ENCODE measurements around the gene TASOR. TPM values are rescaled to one million over a fixed set of nuclear protein-coding genes. Genes with fewer than 3 reads are reported as not detected.

TASOR gene
- total and polyA plus RNA-seq, 9 of the 15 experiments (the other 6 are each of a cell fraction or from before 2014, with no cell fraction given), result 16.4 to 68.7 (median 33.7) TPM

DNA sequence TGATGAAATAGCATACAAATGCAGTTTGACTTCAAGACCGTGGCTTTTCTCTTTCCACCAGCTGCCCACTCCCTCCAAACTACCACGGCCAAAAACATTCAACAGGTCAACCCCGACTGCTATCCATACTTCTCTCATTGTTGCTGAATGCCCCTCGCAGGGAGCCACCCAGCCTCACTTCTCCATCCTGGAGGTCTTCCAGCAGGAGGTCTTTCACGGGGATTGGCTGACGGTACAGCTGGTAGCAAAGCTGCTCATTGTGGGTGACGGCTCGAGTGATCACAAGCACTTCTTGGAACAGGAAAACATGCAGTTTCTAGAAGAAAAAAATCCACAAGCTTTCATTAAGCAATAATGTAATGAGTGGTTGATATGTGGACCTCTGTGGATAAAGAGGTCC lies 49.0 kb upstream of the TASOR start:
- Histone ChIP-seq H3K9me3 (replicated peaks; ENCODE audit: control insufficient read depth, insufficient read depth, low read depth, low read length) (no peaks in the 10 kb centered on the region), H3K9me1 (ENCODE audit: control insufficient read depth, insufficient read depth, low read length) (no peaks in the 10 kb centered on the region), H3K4me3 (no peak overlapping the region), H3K36me3 (ENCODE audit: control insufficient read depth, insufficient read depth, low read length) (no peaks in the 10 kb centered on the region), H3K4me1 (replicated peaks in 1 of 2; ENCODE audit: control insufficient read depth in 2 of 2, insufficient read depth in 2 of 2, low read length in 2 of 2) (no peaks in the 10 kb centered on the region), H3K9ac (ENCODE audit: insufficient read depth in 1 of 2, low read depth in 2 of 2, low read length in 2 of 2) (no peak overlapping the region), H3K27ac (ENCODE audit: extremely low read depth, low read depth, low read length) (no peak overlapping the region), H3K27me3 (ENCODE audit: control insufficient read depth in 2 of 2, insufficient read depth in 2 of 2, low read length in 2 of 2) (no peaks in the 10 kb centered on the region), H3K4me2 (ENCODE audit: insufficient read depth, low read length) (no peak overlapping the region), H4K20me1 (replicated peaks; ENCODE audit: control insufficient read depth, insufficient read depth, low read length) (no peaks in the 10 kb centered on the region), H2AFZ (ENCODE audit: low read depth, low read length) (no peak overlapping the region), H3K79me2 (ENCODE audit: control insufficient read depth, insufficient read depth, low read length) (no peaks in the 10 kb centered on the region)
- CTCF ChIA-PET (ENCODE audit: low intra/inter-chr PET ratio), result no interaction called here
- POLR2A ChIA-PET, result interaction anchor here (0.6 kb wide), 1 partner anchor 60 kb away, joined by 3 read pairs; no protein-coding TSS in a partner anchor
- no TSS peak for BruUV-seq (replicated peaks)
- 33% methylated on average over 7 of the region's 8 CpGs for WGBS (ENCODE audit: insufficient coverage, low coverage, missing lambda C conversion rate)
- TF ChIP-seq HEY1 (CRISPR knock-in tag; IDR thresholded peaks at IDR 0.05; ENCODE audit: borderline replicate concordance) (no peak), MTF1 (CRISPR knock-in tag; IDR thresholded peaks at IDR 0.05; ENCODE audit: borderline replicate concordance) (no peak), NUFIP1 (IDR thresholded peaks at IDR 0.05; ENCODE audit: partially characterized antibody) (no peak), TCFL5 (CRISPR knock-in tag; conservative IDR thresholded peaks at IDR 0.05) (no peak), ZBTB8A (IDR thresholded peaks at IDR 0.05; ENCODE audit: partially characterized antibody) (no peak), MTA2 (IDR thresholded peaks at IDR 0.05; ENCODE audit: low read depth) (no peak), HOXB6 (CRISPR knock-in tag; IDR thresholded peaks at IDR 0.05; ENCODE audit: borderline replicate concordance) (no peak), TSC22D4 (tag; IDR thresholded peaks at IDR 0.05) (no peak), LEF1 (IDR thresholded peaks at IDR 0.05) (no peak), SRSF1 (IDR thresholded peaks at IDR 0.05; ENCODE audit: low read depth, low read length) (no peak), KDM5B (IDR thresholded peaks at IDR 0.05; ENCODE audit: insufficient replicate concordance, low read depth, low read length) (no peak), SMARCC2 (IDR thresholded peaks at IDR 0.05; ENCODE audit: low read depth) (no peak), RBM17 (IDR thresholded peaks at IDR 0.05; ENCODE audit: borderline replicate concordance, low read depth, low read length) (no peak), TARDBP (IDR thresholded peaks at IDR 0.05) (no peak), HMG20A (CRISPR knock-in tag; conservative IDR thresholded peaks at IDR 0.05) (no peak), UBTF (IDR thresholded peaks at IDR 0.05; ENCODE audit: borderline replicate concordance in 1 of 2, low read depth in 2 of 2, low read length in 2 of 2) (no peak), NCOA6 (IDR thresholded peaks at IDR 0.05) (no peak)
- TF ChIP-seq, protein P1, sequence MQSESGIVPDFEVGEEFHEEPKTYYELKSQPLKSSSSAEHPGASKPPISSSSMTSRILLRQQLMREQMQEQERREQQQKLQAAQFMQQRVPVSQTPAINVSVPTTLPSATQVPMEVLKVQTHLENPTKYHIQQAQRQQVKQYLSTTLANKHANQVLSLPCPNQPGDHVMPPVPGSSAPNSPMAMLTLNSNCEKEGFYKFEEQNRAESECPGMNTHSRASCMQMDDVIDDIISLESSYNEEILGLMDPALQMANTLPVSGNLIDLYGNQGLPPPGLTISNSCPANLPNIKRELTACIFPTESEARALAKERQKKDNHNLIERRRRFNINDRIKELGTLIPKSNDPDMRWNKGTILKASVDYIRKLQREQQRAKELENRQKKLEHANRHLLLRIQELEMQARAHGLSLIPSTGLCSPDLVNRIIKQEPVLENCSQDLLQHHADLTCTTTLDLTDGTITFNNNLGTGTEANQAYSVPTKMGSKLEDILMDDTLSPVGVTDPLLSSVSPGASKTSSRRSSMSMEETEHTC (IDR thresholded peaks at IDR 0.05), result no peak
- TF ChIP-seq, protein P2, sequence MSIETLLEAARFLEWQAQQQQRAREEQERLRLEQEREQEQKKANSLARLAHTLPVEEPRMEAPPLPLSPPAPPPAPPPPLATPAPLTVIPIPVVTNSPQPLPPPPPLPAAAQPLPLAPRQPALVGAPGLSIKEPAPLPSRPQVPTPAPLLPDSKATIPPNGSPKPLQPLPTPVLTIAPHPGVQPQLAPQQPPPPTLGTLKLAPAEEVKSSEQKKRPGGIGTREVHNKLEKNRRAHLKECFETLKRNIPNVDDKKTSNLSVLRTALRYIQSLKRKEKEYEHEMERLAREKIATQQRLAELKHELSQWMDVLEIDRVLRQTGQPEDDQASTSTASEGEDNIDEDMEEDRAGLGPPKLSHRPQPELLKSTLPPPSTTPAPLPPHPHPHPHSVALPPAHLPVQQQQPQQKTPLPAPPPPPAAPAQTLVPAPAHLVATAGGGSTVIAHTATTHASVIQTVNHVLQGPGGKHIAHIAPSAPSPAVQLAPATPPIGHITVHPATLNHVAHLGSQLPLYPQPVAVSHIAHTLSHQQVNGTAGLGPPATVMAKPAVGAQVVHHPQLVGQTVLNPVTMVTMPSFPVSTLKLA (conservative IDR thresholded peaks at IDR 0.05), result no peak
- DNase-seq (ENCODE audit: extremely low read depth in 1 of 4, low spot score in 3 of 4) (no peak), FAIRE-seq (no peak), ATAC-seq (no peak)
- intact Hi-C loops (cut with micrococcal nuclease), result no loop called here
- in situ Hi-C loops (cut with MboI), result no loop called here
